GM12891 (cell line): ENCODE measurements around the gene ZDHHC14.

Experiments used
- DNase-seq: peaks from one replicate; pipeline ENCODE4 v3.0.0; 2011; ENCODE audit warnings: low spot score; ENCODE audit not compliant: insufficient read length
- FAIRE-seq: peaks from 2 replicates; lab custom pipeline; 2011; peaks lifted over from hg19 to GRCh38; lab: Jason Lieb, UNC
- PAX5 ChIP-seq: IDR thresholded peaks from 2 replicates; pipeline ENCODE4 v1.6.1; 2011; ENCODE audit warnings: low read length, moderate library complexity, mild to moderate bottlenecking; ENCODE audit not compliant: insufficient read depth, severe bottlenecking
- POLR2A ChIP-seq: IDR thresholded peaks from 2 replicates; pipeline ENCODE4 v1.6.1; 2011; ENCODE audit warnings: low read depth, low read length, control low read depth
- POLR2AphosphoS5 ChIP-seq: IDR thresholded peaks from 2 replicates; pipeline ENCODE4 v1.6.1; 2011; ENCODE audit warnings: low read depth, low read length, control low read depth
- POU2F2 ChIP-seq: IDR thresholded peaks from 2 replicates; pipeline ENCODE4 v1.6.1; 2011; ENCODE audit warnings: low read depth, mild to moderate bottlenecking, control low read depth, low read length, moderate library complexity
- SPI1 ChIP-seq: IDR thresholded peaks from 2 replicates; pipeline ENCODE4 v1.6.1; 2011; ENCODE audit warnings: low read depth, low read length, control low read depth
- TAF1 ChIP-seq: IDR thresholded peaks from 2 replicates; pipeline ENCODE4 v1.6.1; 2011; ENCODE audit warnings: low read depth, low read length, control low read depth

The ZDHHC14 gene

GRCh38 chr6:157631412-157631811 is 250.4 kb downstream of the ZDHHC14 start:
- FAIRE-seq, result no peak
- TF ChIP-seq SPI1 (no peak), TAF1 (no peak), POU2F2 (no peak), POLR2A (no peak), POLR2AphosphoS5 (no peak), PAX5 (no peak)
- DNase-seq, result no peak

- TF ChIP-seq SPI1 (no peak), POU2F2 (no peak), PAX5 (no peak), TAF1 (no peak), POLR2A (no peak), POLR2AphosphoS5 (no peak)
- no peak for DNase-seq
- FAIRE-seq, result no peak
These were observed 251.0 kb downstream of the ZDHHC14 start for GRCh38 chr6:157631838-157632614.

GRCh38 chr6:157632821-157633220 is 251.8 kb downstream of the ZDHHC14 start:
- DNase-seq (no peak), FAIRE-seq (no peak)
- TF ChIP-seq POLR2A, result no peak

- no peak for DNase-seq
- no peak for FAIRE-seq
- TF ChIP-seq SPI1, result no peak
These were observed 253.6 kb downstream of the ZDHHC14 start for GRCh38 chr6:157634546-157634945.

GRCh38 chr6:157635388-157636244 is 254.6 kb downstream of the ZDHHC14 start:
- DNase-seq, result no peak
- no peak for FAIRE-seq
- TF ChIP-seq POLR2A (no peak), SPI1 (no peak), PAX5 (no peak), TAF1 (no peak), POU2F2 (no peak), POLR2AphosphoS5 (no peak)

- DNase-seq (no peak), FAIRE-seq (no peak)
- TF ChIP-seq POU2F2 (no peak), POLR2A (no peak), POLR2AphosphoS5 (no peak), SPI1 (no peak), PAX5 (no peak), TAF1 (no peak)
These were observed 256.5 kb downstream of the ZDHHC14 start for GRCh38 chr6:157637516-157637915.

GRCh38 chr6:157637941-157638662 is 257.1 kb downstream of the ZDHHC14 start:
- DNase-seq (no peak), FAIRE-seq (no peak)
- TF ChIP-seq POU2F2 (no peak), POLR2AphosphoS5 (no peak), PAX5 (no peak), SPI1 (no peak), TAF1 (no peak), POLR2A (no peak)

GRCh38 chr6:157638779-157639178 is 257.8 kb downstream of the ZDHHC14 start:
- DNase-seq, result no peak
- no peak for FAIRE-seq
- TF ChIP-seq SPI1, result no peak
- no peak for TF ChIP-seq TAF1
- TF ChIP-seq POU2F2, result no peak
- no peak for TF ChIP-seq POLR2A
- TF ChIP-seq PAX5, result no peak
- TF ChIP-seq POLR2AphosphoS5, result no peak

GRCh38 chr6:157640746-157641451 is 259.9 kb downstream of the ZDHHC14 start:
- DNase-seq, result no peak
- FAIRE-seq, result no peak
- TF ChIP-seq POLR2AphosphoS5, result no peak
- TF ChIP-seq POU2F2, result no peak
- no peak for TF ChIP-seq PAX5
- no peak for TF ChIP-seq SPI1
- TF ChIP-seq POLR2A, result no peak
- TF ChIP-seq TAF1, result no peak
